ENCODE results near the gene IFNL3.

DNA sequence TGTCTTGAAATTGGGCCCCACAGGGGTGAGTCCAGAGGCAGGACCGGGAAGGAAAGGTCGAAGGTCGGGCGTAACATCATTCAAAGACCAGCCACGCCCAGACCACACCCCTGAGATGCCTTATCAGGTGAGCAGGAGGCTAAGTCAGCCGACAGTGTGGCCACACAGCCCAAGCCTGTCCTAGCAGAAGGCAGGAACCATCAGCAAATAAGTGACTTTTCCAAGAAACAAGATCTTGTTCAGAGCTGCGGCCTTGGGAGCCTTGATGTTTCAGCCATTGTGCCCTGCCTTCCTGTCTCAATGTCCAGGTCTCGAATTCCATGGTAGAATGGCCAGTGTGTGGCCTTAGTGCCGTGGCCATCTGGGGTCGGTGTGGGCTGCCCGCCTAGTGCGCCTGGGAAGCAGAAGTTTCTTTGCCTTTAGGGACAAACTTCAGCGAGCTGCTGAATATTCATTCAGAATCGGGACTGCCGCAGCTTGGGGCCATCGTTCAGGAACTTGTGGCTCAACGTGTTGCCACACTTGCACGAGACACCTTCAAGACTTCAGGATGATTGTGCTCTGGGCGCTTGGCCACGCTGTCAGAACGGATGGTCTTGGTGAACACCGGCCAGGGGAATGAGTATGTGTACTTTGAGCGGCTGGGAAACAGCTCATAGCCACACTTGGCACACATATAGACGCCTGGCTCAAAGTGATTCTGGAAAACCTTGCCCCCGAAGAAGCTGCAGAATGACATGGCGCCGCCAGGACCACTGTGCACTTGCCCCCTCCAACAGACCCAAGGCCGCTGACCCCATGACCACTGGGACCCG is 9.9 kb upstream of the IFNL3 start:
- TF ChIP-seq, protein P1, sequence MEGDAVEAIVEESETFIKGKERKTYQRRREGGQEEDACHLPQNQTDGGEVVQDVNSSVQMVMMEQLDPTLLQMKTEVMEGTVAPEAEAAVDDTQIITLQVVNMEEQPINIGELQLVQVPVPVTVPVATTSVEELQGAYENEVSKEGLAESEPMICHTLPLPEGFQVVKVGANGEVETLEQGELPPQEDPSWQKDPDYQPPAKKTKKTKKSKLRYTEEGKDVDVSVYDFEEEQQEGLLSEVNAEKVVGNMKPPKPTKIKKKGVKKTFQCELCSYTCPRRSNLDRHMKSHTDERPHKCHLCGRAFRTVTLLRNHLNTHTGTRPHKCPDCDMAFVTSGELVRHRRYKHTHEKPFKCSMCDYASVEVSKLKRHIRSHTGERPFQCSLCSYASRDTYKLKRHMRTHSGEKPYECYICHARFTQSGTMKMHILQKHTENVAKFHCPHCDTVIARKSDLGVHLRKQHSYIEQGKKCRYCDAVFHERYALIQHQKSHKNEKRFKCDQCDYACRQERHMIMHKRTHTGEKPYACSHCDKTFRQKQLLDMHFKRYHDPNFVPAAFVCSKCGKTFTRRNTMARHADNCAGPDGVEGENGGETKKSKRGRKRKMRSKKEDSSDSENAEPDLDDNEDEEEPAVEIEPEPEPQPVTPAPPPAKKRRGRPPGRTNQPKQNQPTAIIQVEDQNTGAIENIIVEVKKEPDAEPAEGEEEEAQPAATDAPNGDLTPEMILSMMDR (IDR thresholded peaks at IDR 0.05): no peak
- TF ChIP-seq ZFX (IDR thresholded peaks at IDR 0.05; ENCODE audit: borderline replicate concordance): no peak

All from 22Rv1 (cell line).